Mononuclear cell (primary cell): ENCODE data around the gene NFKBIA. TPM values are rescaled to one million over a fixed set of nuclear protein-coding genes. Genes with fewer than 3 reads are reported as not detected.
"Not testable (repeated sequence)": the region's sequence is repeated elsewhere in the genome, so short reads cannot be mapped to it uniquely, and the experiment has no call there.

Experiments used
- H3K27me3 ChIP-seq: 2 replicates; pipeline ENCODE4 v1.6.0; 2011; ENCODE audit warnings: low read length, control low read depth; ENCODE audit not compliant: insufficient read depth
- H3K4me1 ChIP-seq: 2 replicates; pipeline ENCODE4 v1.5.1; 2011; ENCODE audit warnings: mild to moderate bottlenecking, low read length, control low read depth; ENCODE audit not compliant: insufficient read depth
- H3K4me3 ChIP-seq: 2 replicates; pipeline ENCODE4 v1.5.1; 2011; ENCODE audit warnings: mild to moderate bottlenecking, low read length, moderate library complexity
- H3K9me3 ChIP-seq: 2 replicates; pipeline ENCODE4 v1.5.1; 2011; ENCODE audit warnings: low read depth, mild to moderate bottlenecking, control low read depth, low read length
- total RNA-seq: library from RNA; depleted of rRNA; stranded (reverse); fragments of >200 nt; gene quantifications from one replicate; pipeline ENCODE4 v1.2.3, GENCODE V29; 2012

NFKBIA gene
- total RNA-seq, 1 donor: 6,701 TPM

DNA sequence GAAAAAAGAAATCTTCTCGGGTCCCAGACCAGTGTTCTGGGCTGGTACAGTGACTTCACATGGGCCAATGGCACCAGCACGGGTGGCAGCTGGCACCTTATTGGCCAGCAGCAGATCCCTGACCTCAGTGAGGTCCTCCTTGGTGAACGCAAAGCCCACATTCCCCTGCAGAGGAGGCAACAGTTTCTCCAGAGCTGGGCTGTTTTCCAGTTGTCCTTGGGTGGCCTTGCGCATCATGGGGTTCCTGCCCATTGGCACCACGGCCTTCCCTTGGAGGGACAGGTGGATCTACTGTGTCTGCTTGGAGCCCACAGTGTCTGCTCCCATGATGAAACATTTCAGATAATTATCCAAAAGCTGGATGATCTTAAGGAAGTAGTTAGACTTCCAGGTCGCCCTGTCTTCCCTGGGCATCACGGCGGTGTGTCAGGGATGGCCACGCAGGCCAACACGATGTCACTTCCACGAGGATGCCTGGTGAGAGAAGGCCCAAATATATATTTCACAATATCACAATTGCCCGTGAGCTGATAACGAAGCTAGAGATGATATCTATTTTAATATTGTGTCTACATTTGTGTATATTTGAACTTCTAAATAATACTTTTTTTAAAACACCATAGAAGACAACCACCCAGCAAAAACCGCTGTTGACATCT lies 15.8 kb downstream of the NFKBIA start:
- H3K4me3 ChIP-seq: no peak overlapping the region
- H3K4me1 ChIP-seq: no peaks in the 10 kb centered on the region

DNA sequence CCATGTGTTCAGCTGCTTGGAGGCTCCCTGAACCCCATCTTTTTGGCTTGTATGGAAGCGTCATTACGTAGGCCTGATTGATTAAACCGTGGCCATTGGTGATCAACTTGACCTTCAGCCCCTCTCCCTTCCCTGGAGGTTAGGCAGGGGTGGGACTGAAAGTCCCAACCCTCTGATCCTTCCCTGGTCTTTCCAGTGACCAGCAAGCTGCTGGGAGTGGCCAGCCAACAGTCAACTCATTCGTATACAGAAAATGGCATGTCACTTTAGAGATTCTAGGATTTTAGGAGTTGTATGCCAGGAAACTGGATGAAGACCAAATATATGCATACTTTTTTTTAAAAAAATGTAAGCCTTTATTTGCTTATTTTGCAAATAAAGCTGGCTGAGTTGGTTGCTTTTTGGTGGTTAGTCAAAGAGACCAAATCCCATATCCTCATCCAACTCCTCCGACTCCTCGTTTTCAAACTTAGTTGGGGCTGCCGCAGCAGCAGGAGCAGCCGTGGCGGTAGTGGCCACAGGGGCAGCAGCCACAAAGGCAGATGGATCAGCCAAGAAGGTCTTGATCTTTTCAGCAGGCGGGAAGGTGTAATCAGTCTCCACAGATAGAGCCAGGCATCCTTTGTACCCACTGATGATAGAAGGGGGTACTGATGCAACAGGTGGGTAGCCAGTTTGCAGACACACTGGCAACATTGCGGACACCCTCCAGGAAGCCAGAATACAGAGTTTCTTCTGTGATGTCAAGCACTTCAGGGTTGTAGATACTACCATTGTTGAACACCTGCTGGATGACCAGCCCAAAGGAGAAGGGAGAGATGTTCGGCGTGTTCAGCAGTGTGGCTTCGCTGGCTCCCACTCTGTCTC lies 16.6 kb downstream of the NFKBIA start:
- Histone ChIP-seq H3K4me1 (no peaks in the 10 kb centered on the region), H3K4me3 (no peak overlapping the region), H3K27me3 (no peaks in the 10 kb centered on the region), H3K9me3 (no peaks in the 10 kb centered on the region)

More for the DNA sequence above, 15.8 kb downstream of the NFKBIA start:
- H3K27me3 ChIP-seq: no peaks in the 10 kb centered on the region
- H3K9me3 ChIP-seq: no peaks in the 10 kb centered on the region

DNA sequence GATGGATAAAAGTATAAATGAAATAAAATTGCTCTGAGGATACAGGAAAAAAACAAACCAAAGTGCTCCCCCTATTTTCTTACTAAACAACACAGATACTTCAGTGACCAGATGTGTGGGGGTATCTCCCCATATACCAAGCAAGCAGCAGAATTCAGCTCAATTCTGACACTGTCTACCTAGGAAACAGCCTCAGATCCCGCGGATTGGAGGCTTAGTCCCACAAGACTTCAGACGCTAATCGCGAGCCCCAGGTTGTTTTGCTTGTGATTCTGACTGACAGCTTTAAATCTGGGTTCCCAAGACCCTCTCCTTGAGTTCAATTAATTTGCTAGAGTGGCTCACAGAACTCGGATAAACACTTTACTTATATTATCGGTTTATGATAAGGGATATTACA lies 17.3 kb downstream of the NFKBIA start:
- Histone ChIP-seq H3K4me3 (no peak overlapping the region), H3K27me3 (no peaks in the 10 kb centered on the region), H3K9me3 (no peaks in the 10 kb centered on the region), H3K4me1 (no peaks in the 10 kb centered on the region)

DNA sequence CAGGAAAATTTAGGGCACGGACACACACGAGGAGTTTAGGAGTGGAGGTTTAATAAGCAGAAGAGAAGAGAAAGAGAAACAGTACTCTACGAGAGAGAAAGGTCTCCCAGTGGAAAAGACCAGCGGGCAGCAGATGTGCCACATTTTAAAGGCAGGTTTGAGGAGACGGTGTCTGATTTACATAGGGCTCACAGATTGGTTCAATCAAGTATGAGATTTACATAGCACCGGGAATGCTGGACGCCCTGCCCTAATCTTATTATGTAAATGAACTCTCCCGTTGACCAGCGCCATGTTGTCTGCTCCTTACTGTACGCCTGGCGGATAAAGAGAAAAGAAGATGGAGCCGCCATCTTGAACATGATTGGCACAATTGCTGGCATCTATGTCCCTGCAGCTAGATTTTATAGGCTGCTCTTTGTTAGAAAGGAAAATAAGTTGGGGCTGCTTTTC lies 17.9 kb downstream of the NFKBIA start:
- H3K4me3 ChIP-seq: no peak overlapping the region
- H3K9me3 ChIP-seq: no peaks in the 10 kb centered on the region
- no peaks in the 10 kb centered on the region for H3K4me1 ChIP-seq
- H3K27me3 ChIP-seq: no peaks in the 10 kb centered on the region

DNA sequence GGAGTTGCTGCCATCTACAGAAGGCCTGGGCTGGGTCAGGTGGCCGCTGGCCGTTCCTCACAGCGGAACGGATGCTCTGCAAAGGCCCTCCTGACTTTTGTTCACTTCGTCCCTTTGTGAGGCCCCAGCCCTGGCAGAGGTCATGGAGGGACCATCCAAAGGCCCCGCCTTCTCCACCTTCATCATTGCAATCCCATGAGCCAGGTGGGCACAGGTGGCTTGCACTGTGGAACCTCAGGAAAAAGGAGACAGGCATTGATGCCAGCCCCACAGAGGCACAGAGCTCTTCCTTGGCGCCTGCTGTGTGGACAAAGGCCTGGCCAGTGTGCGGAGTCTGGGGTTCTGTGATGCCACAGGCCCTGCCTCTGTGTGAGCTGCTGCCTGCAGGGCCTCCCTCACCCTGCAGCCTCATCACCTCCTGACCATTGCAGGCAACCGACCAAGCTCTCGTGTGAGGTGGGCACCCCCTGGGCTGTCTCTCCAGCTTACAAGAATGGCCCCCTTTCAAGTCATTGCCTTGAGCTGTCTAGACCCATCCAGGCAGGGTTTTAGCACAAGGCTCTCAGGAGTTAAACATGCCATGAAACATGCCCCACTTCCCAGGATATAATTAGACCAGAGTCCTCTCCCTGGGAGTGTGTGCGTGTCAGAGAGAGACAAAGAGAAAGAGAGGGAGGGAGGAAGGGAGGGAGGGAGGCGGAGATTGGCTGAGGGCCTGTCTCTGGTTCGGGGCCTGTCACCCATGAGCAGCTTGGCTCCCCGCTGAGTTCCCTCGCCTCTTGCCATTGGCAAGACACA lies 19.3 kb downstream of the NFKBIA start:
- Histone ChIP-seq H3K27me3 (no peaks in the 10 kb centered on the region), H3K4me3 (no peak overlapping the region), H3K9me3 (no peaks in the 10 kb centered on the region), H3K4me1 (no peaks in the 10 kb centered on the region)

DNA sequence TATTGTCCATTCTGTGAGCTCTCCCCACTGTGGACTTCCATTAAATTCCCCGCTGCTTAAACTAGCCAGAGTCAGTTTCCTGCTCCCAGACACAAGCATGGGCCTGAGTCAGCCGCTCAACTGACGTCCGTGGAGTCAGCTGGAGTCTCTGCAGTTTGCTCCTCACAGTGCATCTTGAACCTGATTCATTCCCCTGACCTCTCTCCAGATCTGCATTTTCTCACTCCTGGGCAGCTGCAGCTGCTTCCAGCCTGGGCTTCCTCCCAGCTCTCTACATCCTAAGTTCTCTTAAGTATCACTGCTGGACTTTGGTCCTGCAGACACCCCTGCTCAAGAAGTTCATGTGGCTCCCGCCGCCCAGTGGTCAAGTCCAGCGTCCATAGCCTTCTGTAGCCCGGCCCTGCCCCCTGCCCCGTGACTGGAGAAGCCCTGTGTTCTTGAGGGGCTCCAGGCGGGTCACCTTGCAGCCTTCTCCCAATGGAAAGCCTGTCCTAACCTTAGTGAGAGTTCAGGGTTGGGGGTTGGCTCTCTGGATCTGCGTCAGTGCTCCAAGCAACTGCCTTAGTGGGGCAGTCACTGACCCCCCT lies 20.0 kb downstream of the NFKBIA start:
- no peaks in the 10 kb centered on the region for H3K4me1 ChIP-seq
- no peaks in the 10 kb centered on the region for H3K27me3 ChIP-seq
- H3K9me3 ChIP-seq: no peaks in the 10 kb centered on the region
- no peak overlapping the region for H3K4me3 ChIP-seq

DNA sequence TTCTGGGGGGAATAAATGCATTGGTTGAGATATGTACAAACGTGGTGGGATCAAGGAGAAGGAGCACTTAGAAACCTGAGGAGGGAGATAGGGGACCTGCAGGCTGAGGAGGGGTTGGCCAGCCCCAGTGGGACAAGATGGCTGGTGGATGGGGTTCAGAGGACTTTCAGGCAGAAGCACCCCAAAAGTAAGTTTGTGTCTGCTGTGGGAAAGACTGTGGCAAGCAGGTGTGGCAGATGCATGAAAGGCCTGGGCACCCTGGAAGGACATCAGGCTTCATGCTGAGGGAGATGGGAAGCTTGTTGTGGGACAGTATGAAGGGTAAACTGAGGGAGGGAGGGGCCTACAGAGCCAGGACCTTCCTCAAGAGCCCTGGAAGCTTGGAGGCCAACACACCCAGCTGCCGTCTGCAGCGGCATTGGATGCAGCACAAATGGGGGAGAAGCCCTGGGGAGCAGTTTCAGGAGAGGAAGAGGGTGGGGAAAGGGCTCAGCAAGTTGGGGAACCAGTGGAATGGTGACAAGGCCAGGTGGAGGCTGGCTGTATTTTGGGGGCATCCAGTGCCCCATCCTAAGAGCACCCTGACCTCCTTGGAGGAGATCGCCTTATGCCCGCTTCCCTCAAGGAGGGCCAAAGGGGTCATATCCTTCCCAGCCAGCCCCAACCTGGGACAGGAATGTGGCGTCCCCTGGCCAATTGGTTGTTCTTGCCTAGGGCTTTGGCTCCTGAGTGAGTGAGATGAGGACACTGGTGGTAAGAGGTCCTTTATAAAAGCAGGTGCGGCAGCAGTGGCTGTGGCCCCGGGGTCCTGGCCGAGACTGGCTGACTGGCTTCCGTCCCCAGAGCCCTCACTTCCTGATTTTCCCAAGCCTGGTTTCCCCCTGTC lies 20.7 kb downstream of the NFKBIA start:
- H3K4me3 ChIP-seq: no peak overlapping the region
- H3K4me1 ChIP-seq: no peaks in the 10 kb centered on the region
- H3K27me3 ChIP-seq: no peaks in the 10 kb centered on the region
- H3K9me3 ChIP-seq: no peaks in the 10 kb centered on the region

DNA sequence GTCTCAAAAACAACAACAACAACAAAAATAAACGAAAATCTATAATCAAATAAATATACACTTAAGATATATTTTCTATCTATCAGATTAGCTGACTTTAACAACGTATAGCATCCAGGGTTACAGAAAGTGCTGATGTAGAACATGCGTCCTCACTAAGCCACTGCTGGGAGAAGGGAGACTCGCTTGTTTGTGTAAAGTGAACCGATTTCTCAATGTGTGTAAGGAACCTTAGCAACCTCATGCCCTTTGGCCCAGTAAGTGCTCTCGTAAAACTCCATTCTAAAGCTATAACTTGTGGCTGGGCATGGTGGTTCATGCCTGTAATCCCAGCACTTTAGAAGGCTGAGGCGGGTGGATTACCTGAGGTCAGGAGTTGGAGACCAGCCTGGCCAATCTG lies 23.8 kb downstream of the NFKBIA start:
- Histone ChIP-seq H3K9me3 (no peaks in the 10 kb centered on the region), H3K27me3 (no peaks in the 10 kb centered on the region), H3K4me1 (peaks cover 7% of the 10 kb centered on the region), H3K4me3 (no peak overlapping the region)

DNA sequence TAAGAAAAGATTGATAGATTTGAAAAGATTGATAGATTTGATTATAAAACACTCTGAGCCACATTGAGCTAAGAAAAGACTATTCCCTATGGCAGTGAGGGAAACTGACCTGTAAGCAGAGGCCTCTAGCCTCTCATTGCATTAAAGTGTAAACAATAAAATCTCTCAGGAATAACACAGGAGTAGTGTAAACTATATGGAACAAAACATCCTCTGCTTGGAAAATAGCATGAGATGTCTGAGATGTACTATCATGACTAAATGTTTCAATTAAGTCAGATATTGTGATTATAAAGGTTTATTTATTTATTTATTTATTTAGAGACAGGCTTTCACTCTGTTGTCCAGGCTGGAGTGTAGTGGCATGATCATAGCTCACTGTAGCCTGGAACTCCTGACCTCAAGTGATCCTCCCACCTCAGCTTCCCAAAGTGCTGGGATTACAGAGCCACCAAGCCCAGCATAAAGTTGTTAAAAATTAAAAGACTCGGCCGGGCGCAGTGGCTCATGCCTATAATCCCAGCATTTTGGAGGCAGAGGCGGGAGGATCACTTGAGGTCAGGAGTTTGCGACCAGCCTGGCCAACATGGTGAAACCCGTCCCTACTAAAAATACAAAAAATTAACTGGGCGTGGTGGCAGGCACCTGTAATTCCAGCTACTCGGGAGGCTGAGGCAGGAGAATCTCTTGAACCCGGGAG lies 25.2 kb downstream of the NFKBIA start:
- H3K4me1 ChIP-seq: peaks cover 21% of the 10 kb centered on the region

DNA sequence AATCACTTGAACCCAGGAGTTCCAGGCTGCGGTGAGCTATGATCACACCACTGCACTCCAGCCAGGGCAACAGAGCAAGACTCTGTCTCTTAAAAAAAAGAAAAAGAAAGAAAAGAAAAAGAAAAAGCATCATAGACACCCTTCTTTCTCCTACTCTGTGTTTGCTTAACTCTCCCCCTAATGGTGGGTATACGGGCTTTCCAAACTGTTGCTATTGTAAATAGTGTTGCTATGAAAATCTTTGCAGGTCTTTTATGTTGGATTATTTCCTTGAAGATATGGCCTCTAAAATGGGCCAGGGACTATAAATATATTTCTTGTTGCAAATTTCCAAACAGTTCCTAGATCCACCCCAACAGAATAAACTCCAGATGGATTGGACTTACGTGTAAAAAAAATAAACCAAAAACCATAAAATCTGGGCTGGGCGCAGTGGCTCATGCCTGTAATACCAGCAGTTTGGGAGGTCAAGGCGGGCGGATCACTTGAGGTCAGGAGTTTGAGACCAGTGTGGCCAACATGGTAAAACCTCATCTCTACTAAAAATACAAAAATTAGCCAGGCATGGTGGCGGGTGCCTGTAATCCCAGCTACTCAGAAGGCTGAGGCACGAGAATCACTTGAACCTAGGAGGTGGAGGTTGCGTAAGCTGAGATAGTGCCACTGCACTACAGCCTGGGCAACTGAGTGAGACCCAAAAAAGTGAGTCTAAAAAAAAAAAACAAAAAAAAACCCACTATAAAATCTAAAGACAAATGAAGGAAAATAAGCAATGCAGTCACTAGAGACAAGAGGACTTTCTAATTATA lies 25.9 kb downstream of the NFKBIA start:
- no peaks in the 10 kb centered on the region for H3K27me3 ChIP-seq
- H3K4me1 ChIP-seq: peaks cover 27% of the 10 kb centered on the region
- no peak overlapping the region for H3K4me3 ChIP-seq
- H3K9me3 ChIP-seq: no peaks in the 10 kb centered on the region

More for the DNA sequence above, 25.2 kb downstream of the NFKBIA start:
- H3K4me3 ChIP-seq, H3K9me3 ChIP-seq, H3K27me3 ChIP-seq: not testable (repeated sequence)

DNA sequence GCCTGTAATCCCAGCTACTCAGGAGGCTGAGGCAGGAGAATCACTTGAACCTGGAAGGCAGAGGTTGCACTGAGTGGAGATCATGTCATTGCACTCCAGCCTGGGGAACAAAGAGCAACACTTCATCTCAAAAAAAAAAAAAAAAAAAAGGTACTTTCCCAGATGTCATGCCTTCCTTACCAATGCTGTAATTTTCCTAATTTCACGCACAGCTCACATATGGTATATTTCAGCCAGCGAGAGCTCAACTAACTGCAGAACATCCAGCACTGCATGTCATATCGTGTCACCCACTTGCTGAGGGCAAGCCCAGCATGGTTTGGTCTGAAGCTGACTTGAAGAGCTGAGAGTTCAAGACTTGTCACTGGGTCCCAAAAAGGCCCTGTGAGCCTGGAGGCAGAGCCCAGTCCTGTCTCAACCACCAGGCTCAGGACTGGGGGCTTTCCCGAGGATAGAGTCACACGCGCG lies 29.0 kb downstream of the NFKBIA start:
- H3K9me3 ChIP-seq: no peaks in the 10 kb centered on the region
- H3K4me1 ChIP-seq: peaks cover 27% of the 10 kb centered on the region
- no peak overlapping the region for H3K4me3 ChIP-seq
- no peaks in the 10 kb centered on the region for H3K27me3 ChIP-seq

DNA sequence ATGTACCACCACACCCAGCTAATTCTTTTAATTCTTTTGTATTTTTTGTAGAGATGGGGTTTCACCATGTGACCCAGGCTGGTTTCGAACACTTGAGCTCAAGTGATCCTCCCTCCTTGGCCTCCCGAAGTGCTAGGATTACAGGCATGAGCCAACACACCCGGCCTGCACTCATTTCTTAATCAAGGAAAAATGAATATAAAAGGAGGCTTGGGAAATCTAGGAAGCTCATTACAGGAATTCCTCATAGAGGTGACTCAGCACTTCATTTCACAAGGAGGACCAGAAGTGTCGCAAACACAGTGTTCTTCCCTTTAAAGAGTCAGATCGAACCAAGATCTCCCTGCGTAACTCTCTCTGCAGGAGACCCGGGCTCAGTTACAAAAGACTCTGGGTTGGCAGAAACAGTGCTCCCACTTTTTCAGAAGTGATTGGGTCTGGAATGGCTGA lies 30.3 kb downstream of the NFKBIA start:
- Histone ChIP-seq H3K27me3 (no peaks in the 10 kb centered on the region), H3K4me1 (peaks cover 39% of the 10 kb centered on the region), H3K9me3 (no peaks in the 10 kb centered on the region), H3K4me3 (no peak overlapping the region)

DNA sequence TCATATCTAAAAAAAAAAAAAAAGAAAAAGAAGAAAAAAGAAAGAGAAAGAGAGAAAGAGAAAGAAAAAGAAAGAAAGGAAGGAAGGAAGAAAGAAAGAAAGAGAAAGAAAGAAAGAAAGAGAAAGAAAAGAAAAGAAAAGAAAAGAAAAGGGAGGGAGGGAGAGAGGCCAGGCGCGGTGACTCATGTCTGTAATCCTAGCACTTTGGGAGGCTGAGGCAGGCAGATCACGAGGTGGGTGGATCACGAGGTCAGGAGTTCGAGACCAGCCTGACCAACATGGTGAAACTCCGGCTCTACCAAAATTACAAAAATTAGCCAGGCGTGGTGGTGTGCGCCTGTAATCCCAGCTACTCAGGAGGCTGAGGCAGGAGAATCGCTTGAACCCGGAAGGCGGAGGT lies 31.3 kb downstream of the NFKBIA start:
- not testable (repeated sequence) for H3K27me3 ChIP-seq, H3K4me3 ChIP-seq, H3K9me3 ChIP-seq
- H3K4me1 ChIP-seq: peaks cover 46% of the 10 kb centered on the region
